IPS DF 4.7 (cell line): ENCODE measurements around the gene WARS2.
A peak's percentile ranks its signal among the peaks of the same experiment; 100 is the strongest.

Source experiments
- DNase-seq: peaks from one replicate; pipeline ENCODE4 v3.0.0-alpha.2; 2013; ENCODE audit warnings: low spot score; ENCODE audit errors: extremely low read depth

Gene WARS2

GRCh38 chr1:119083980-119084379, 56.5 kb downstream of the WARS2 start:
- no peak for DNase-seq

DNA sequence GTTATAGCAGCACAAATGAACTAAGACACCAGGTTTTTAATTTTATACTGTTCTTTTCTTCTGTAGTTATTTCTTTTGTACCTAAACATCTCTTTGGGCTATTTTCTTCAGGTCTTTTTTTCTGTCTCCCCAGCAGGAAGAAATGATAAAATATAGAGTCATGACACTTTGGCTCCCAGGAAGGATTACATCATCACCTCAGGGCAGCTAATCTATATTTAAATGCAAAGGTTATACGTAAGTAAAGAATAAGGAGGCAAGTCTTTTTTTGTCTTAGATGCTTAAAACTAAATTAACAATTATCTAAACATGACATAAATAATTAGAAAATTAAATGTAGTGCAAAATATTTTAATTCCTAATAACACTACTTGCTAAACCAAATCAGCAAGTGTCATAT, 57.0 kb downstream of the WARS2 start:
- DNase-seq: no peak

GRCh38 chr1:119081700-119082099, 58.8 kb downstream of the WARS2 start:
- DNase-seq: no peak

DNA sequence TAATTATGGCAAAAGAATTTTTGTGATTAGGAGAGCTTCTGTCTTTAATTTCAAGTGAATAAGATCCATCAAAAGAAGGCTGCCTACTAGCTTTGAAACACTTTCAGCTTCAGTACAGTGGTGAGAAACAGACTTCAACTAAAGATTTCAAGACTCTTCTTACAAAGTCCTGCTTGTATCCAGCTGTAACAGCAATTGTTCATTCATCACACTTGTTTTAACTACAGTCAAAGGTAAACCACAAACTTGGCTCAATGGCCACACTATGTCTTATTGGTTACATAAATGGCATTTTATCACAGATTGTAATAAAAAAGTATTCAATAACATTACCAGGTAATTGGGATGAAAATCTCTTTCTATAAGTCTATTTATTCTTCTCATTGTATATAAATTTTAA, 59.2 kb downstream of the WARS2 start:
- no peak for DNase-seq

DNA sequence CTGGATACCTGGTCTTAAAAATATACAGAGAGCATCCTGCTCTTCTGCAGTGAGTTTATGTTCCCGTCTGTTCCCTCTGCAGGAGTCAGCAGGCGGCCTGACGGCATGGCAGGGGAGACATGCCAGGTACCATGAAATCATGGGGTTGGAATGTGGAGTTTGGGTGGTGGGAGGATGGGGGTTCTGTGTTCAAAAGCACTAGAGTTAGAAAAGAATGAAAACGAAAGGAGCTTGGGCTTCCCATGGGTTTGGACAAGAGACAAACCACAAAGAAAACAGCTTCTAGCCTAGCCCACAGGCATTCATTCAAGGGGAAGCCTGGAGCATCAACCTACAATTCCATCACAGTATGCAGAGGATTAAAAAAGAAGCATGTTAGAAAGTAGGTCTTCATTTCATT, 59.9 kb downstream of the WARS2 start:
- DNase-seq: peak; percentile 33

DNA sequence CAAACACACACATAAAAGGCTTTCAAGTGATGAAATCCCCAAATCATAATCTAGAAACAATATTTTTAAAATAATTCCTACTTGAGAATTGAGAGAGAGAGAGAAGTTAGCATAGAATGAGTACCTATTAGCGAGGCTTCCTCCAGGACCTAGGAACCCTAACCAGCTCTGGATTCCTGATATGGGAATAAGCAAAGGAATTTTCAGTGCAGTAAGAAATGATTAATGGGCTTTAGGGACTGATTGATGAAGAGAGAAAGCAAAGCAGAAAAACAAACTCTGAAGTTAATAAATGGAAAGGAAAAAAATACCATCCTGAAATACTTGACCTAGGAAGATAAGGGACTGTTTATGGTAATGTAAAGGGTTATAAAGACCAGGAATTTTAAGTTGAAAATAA, 60.6 kb downstream of the WARS2 start:
- no peak for DNase-seq

DNA sequence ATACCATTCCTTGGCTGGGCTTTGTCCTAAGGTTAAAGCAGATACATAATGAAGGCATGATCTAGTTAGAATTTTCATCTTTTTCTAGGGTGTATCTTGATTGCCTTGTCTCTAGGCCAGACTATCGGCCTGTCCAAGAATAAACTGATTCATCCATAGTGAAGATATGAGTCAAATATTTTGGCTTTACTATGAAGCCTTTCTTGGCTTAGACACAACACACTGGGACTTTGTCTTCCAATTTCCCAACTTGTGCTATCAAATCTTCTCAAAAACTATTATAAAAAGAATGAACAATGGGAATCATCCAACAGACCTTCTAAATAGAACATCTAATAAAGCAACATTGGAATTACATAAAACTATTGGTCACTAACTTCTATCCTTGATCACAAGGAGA, 64.8 kb downstream of the WARS2 start:
- no peak for DNase-seq

DNA sequence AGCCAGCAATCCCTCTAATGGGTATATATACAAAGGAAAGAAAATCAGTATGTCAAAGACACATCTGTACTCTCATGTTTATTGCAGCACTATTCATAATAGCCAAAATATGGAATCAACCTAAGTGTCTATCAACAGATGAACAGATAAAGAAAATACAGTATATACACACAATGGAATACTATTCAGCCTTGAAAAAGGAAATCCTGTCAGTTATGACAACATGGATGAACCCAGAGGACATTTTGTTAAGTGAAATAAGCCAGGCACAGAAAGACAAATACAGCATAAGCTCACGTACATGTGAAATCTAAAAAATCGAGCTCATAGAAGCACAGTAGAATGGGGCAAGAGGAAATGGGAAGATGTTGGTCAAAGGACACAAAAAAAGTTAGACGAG, 69.1 kb downstream of the WARS2 start:
- no peak for DNase-seq

DNA sequence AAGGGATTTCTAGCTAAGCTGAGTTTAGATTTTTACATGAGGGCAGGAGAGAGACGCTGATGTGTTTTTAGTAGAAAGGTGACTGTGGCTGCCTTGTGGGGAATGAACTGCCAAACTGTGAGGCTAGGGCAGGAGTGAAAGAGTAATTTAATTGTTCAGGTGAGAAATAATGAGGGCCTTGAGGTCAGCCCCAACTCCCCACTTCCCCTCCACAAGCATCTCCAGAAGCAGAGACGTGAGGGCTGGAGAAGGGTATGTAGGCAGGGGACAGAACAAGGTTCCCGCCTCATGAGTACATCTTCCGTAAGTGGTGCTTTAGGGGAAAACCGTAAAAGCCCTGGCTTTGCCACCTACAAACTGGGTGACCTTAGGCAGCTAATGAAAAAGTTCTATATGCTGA, 70.8 kb downstream of the WARS2 start:
- no peak for DNase-seq

GRCh38 chr1:119068427-119068826, 72.0 kb downstream of the WARS2 start:
- DNase-seq: no peak

- DNase-seq: no peak
These were observed 78.8 kb downstream of the WARS2 start for GRCh38 chr1:119061700-119062099.

DNA sequence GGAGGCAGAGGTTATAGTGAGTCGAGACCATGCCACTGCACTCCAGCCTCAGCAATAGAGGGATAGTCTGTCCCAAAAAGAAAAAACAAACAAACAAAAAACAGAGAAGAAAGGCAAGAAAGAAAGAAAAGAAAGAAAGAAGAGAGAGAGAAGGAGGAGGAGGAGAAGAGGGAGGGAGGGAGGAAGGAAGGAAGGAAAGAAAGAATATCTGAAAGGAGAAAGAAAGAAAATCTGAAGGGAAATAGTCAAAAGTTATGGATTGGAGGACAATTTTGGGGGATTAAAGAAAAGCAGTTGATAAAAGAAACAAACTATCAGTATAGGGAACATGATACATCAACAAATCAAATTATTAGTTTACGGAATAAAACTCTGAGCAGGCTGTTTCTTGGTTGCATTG, 84.9 kb downstream of the WARS2 start:
- no peak for DNase-seq

DNA sequence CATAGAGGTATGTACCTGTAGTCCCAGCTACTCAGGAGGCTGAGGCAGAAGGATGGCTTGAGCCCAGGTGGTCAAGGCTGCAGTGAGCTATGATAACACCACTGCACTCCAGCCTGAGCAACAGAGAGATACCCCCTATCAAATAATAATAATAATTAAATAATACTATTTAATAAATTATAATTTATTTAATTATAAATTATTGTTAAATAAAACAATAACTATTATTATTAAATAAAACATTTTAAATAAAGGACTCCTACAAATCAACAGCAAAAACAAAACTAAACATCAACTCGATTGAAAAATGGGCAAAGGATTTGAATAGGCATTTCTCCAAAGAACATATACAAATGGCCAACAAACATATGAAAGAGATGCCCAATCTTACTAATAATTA, 86.5 kb downstream of the WARS2 start:
- no peak for DNase-seq

- no peak for DNase-seq
These were observed 88.2 kb downstream of the WARS2 start for GRCh38 chr1:119052267-119052666.

GRCh38 chr1:119048624-119049404, 91.6 kb downstream of the WARS2 start:
- no peak for DNase-seq

DNA sequence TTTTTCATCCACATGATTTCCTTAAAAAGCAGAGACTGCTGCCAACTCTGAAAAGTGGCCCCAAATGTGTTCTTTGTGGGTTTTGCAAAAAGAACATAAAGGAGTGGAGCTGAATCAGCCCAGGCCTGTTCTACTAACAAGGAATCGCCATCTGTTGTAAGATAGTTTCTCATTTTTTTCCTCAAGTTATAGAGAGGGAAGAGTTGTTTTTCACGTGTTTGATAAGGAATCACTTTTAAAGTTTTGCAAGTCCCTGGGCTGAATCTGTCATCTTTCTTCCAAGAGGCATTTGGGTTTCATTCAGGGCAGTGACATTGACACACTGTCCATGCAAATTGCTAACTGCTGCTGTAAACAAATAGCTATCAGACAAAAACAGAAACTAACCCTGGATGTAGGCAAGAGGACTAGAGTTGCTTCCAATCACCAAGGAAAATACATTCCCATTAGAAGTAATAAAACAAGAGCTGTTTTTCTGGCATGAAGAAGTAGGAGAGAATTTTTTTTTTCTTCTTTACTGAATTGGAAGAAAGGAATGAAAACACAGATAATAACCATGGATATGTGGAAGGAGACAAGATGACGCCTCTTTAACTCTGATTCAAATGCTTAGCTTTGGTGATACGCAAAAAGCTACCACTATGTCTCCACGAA, 93.5 kb downstream of the WARS2 start:
- no peak for DNase-seq

DNA sequence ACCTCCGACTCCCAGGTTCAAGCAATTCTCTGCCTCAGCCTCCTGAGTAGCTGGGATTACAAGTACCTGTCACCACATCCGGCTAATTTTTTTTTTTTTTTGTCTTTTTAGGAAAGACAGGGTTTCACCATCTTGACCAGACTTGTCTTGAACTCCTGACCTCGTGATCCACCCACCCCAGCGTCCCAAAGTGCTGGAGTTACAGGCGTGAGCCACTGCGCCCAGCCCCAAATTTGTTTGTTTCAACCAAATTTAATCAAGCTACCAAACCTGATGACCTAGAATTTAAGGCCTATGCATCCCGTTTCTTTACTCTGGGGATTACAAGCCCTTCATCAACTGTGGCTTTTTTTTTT, 94.0 kb downstream of the WARS2 start:
- DNase-seq: no peak

GRCh38 chr1:119045096-119045746, 95.2 kb downstream of the WARS2 start:
- DNase-seq: no peak

DNA sequence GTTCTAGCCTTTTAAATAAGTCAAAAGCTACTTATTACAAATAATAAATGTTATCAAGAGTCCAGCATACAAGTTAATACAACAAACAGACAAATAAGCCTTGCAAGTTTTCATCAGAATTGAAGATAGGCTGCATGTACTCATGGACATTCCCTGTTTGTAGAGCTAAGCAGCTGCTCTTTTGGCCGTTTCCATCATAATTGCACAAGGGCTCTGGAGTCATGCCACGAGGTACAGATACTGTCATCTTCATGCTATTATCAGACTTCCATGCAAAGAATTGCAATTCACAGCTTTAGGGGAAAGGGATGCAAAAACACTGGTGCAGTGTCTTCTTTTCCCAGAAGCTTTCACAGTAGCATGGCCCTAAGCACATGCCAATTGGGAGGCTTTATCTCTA, 99.5 kb downstream of the WARS2 start:
- no peak for DNase-seq

DNA sequence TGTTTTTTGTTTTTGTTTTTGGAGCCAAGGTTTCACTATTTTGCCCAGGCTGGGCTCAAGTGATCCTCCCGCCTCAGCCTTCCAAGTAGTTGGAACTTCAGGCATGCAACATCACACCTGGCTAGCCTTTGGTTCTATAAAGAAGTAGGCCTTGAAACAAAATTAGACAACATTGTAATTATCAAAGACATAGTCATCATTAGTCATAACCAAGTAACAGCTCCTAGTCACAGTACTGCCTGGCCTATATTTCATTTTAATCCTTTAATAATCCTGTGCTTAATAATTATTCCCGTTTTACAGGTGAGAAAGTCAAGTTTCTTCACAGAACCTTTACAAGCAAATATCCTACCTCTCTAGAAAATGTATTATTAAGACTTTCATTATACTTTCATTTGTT, 100.0 kb downstream of the WARS2 start:
- no peak for DNase-seq

DNA sequence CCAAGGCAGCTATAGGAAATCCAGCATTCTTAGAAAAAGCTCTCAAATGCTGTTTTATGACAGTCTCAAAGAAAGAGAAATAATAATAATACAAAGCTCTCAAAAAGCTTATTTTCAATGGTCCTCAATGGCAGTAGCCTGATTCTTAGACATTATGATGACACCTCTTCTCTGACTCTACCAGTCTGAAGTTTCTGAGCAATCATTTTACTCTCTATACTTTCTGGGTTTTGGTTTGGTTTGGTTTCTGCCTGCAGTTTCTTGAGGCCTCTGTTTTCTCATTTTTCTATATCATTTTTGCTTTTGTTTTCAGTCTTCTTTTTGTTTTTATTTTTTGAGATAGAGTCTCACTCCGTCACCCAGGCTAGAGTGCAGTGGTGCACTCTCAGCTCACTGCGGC, 102.1 kb downstream of the WARS2 start:
- DNase-seq: no peak

DNA sequence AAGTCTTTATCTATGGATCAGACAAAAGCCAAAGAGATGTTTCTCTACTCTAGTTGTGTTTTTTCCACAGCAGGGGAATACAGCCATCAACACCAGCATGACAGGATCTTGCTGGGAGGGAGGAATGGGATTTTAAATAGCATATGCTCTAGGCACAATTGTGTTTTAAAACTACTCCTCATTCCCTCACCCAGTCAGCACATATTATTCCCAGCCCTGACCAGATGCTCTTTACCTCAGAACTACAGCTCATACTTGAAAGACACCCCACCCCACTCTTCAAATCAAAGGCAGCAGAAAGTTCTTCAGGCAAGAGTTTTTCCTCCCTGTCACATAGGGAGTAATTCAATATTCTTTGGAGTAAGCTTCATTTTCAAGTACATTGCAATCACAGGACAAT, 106.1 kb downstream of the WARS2 start:
- DNase-seq: no peak

- DNase-seq: no peak
These were observed 107.5 kb downstream of the WARS2 start for GRCh38 chr1:119032986-119033385.
